Activated naive CD4-positive, alpha-beta T cell treated with anti-CD3 and anti-CD28 coated beads, Interleukin-2, amount 50 U/mL, for 24 hours (primary cell): Measurements from ENCODE around the gene GRK4.
"Not testable (repeated sequence)": the region's sequence is repeated elsewhere in the genome, so short reads cannot be mapped to it uniquely, and the experiment has no call there.

Source experiments
- H3K27ac Mint-ChIP-seq: one replicate; pipeline ENCODE4 v1.8.0; 2021; ENCODE audit warnings: mild to moderate bottlenecking, mixed read lengths
- H3K27me3 Mint-ChIP-seq: one replicate; pipeline ENCODE4 v1.8.0; 2021; ENCODE audit warnings: mixed read lengths
- H3K36me3 Mint-ChIP-seq: one replicate; pipeline ENCODE4 v1.8.0; 2021; ENCODE audit warnings: mixed read lengths
- H3K4me1 Mint-ChIP-seq: one replicate; pipeline ENCODE4 v1.8.0; 2021; ENCODE audit warnings: mixed read lengths
- H3K4me3 Mint-ChIP-seq: one replicate; pipeline ENCODE4 v1.8.0; 2021; ENCODE audit warnings: mild to moderate bottlenecking, mixed read lengths
- H3K9me3 Mint-ChIP-seq: one replicate; pipeline ENCODE4 v1.8.0; 2021; ENCODE audit warnings: mixed read lengths

The GRK4 gene

GRCh38 chr4:2936773-2937145 is 26.6 kb upstream of the GRK4 start:
- H3K9me3 Mint-ChIP-seq, result no peaks in the 10 kb centered on the region

DNA sequence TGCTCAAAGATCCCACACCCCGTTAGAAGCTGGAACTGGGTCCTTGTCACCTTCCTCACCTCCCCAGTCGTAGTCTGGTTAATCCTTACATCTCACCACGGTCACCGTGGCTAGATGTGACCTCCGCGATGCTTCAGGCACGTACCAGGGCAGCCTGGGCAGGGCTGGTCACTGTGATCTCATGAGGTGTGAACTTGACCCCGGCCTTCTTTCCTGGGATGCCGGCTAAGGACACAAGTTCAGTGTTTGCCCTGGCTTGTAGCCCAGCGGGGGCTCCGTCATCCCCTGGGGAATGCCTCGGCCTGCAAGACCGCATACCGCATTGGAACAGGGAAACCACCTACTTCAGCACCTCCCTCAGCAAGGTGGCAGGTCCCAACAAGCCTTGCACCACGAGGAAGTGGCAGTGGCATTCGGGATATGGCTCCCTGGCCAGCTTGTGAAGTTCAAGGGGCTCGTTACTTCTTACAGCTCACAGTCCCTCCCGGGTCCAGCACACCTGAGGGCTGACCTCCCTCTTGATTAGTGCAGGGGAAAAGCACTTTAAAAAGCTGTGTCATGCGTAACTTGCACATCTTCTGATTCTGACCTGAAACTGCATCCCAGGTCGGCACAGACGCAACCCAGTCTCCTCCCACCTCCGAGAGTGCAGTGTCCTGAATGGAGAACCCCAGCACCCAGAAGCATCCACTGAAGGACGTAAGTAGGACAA is 26.1 kb upstream of the GRK4 start:
- H3K27ac Mint-ChIP-seq, result peak overlapping the region; percentile 81
- no peaks in the 10 kb centered on the region for H3K27me3 Mint-ChIP-seq
- peaks cover 2% of the 10 kb centered on the region for H3K36me3 Mint-ChIP-seq
- no peaks in the 10 kb centered on the region for H3K9me3 Mint-ChIP-seq
- peaks cover 29% of the 10 kb centered on the region for H3K4me1 Mint-ChIP-seq
- H3K4me3 Mint-ChIP-seq, result peak overlapping the region; percentile 91

More at GRCh38 chr4:2936773-2937145, 26.6 kb upstream of the GRK4 start:
- Mint-ChIP-seq H3K4me3 (peak overlapping the region; percentile 91), H3K27ac (peak overlapping the region; percentile 81), H3K4me1 (peaks cover 34% of the 10 kb centered on the region), H3K27me3 (no peaks in the 10 kb centered on the region), H3K36me3 (peaks cover 2% of the 10 kb centered on the region)

- Mint-ChIP-seq H3K9me3 (no peaks in the 10 kb centered on the region), H3K4me3 (no peak overlapping the region), H3K4me1 (peaks cover 26% of the 10 kb centered on the region), H3K27me3 (no peaks in the 10 kb centered on the region), H3K36me3 (peaks cover 2% of the 10 kb centered on the region), H3K27ac (no peak overlapping the region)
These were observed 25.4 kb upstream of the GRK4 start for GRCh38 chr4:2937986-2938385.

DNA sequence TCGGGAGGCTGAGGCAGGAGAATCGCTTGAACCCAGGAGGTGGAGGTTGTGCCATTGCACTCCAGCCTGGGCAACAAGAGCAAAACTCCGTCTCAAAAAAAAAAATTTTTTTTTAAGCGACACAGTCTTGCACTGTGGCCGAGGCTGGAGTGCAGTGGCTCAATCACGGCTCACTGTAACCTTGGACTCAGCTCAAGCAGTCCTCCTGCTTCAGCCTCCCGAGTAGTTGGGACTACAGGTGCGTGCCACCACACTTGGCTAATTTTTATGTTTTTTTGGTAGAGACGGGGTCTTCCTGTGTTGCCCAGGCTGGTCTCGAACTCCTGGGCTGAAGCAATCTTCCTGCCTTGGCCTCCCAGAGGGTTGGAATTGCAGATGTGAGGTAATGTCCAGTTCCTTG is 25.0 kb upstream of the GRK4 start:
- not testable (repeated sequence) for H3K9me3 Mint-ChIP-seq, H3K36me3 Mint-ChIP-seq, H3K27me3 Mint-ChIP-seq, H3K27ac Mint-ChIP-seq, H3K4me3 Mint-ChIP-seq
- H3K4me1 Mint-ChIP-seq, result peaks cover 21% of the 10 kb centered on the region

DNA sequence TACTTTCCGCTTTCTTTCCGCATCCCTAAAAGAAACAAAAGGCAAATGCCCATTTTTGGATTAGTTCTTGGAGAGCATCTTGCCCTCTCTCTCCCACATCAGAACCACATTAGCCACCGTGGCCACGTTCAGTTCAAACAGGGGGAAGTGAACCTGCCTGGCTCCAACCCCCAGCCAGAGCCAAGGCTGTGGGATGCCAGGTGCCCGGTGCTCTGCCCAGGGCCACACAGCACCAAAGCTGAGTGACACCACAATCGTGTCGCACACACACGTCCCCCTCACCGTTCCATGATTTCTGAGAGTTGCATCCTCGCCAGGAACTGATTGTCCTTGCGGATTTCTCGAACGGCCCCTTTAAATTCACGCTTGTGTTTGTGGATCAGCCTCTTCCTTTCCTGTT is 24.5 kb upstream of the GRK4 start:
- Mint-ChIP-seq H3K9me3 (no peaks in the 10 kb centered on the region), H3K4me3 (no peak overlapping the region), H3K4me1 (peaks cover 21% of the 10 kb centered on the region), H3K36me3 (peaks cover 2% of the 10 kb centered on the region), H3K27ac (peak overlapping the region; percentile 30), H3K27me3 (no peaks in the 10 kb centered on the region)

DNA sequence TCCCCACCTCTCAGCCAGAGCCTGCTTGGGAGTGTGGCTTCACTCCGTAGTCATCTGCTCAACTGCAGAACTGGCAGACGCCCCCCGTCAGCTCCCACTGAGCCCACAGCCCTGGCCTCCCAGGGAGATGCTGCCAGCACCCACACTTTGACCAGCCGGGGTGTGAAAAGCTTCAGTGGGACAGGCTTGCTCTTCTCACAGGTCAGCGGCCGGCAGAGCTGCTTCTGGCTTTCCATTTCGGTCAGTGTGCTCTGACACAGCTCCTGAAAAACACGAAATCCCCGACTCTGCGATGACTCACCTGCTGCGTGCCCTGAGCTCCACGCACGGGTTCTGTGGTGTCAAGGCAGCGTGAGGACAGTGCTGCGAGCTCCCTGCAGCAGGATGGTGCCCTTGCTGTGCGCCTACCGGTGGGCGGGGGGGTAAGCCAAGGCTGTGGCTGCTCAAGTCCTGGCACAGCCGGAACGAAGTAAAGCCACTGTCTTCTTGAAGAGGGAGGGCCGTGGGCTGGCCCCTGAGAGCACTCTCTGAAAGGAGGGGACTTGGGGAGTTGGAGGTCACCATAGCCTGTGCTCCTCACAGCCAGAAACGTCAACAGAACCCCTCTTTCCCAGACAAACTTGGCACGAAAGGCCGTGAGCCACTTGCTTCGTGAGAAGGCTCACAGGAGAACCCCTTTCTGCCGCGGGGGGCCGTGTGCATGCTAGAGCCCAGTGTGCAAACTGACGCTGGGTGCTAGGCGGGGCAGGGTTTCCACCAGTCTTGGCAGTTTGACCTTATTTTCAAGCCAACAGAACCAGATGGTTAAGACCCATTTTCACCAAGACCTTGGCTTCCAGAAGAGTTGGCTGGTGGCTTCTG is 23.8 kb upstream of the GRK4 start:
- Mint-ChIP-seq H3K9me3 (no peaks in the 10 kb centered on the region), H3K4me1 (peaks cover 21% of the 10 kb centered on the region), H3K36me3 (peaks cover 5% of the 10 kb centered on the region), H3K27ac (peak overlapping the region; percentile 23), H3K4me3 (no peak overlapping the region), H3K27me3 (no peaks in the 10 kb centered on the region)

GRCh38 chr4:2940267-2941137 is 22.9 kb upstream of the GRK4 start:
- Mint-ChIP-seq H3K27me3 (no peaks in the 10 kb centered on the region), H3K27ac (no peak overlapping the region), H3K9me3 (no peaks in the 10 kb centered on the region), H3K4me3 (no peak overlapping the region), H3K4me1 (peaks cover 21% of the 10 kb centered on the region), H3K36me3 (peaks cover 7% of the 10 kb centered on the region)

GRCh38 chr4:2941138-2942036 is 22.0 kb upstream of the GRK4 start:
- H3K9me3 Mint-ChIP-seq, result no peaks in the 10 kb centered on the region
- no peaks in the 10 kb centered on the region for H3K27me3 Mint-ChIP-seq
- H3K4me3 Mint-ChIP-seq, result no peak overlapping the region
- H3K27ac Mint-ChIP-seq, result peak overlapping the region; percentile 30
- peaks cover 13% of the 10 kb centered on the region for H3K4me1 Mint-ChIP-seq
- H3K36me3 Mint-ChIP-seq, result peaks cover 11% of the 10 kb centered on the region

DNA sequence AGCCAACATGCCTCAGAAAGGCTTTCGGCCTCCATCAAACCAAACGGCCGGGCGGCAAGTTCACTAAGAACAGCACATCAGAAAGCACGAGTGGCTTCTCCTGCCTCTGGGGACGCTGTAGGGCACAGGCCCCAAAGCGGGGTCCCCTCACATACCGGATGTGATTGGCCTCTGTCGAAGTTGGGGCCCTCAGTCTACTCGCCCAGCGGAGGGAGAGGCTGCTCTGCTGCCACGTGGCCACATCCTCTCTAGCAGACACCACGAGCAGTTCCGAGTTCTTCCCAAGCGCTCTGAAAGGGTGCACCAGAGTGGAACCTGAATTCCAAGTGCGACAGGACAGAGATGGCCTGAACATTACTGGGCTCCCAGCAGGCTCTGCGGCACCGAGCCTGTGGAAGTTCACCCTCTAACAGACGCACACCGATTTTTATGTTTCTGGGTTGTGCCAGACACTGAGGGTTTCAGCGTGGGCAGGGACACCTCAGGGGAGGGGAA is 21.3 kb upstream of the GRK4 start:
- Mint-ChIP-seq H3K36me3 (peaks cover 16% of the 10 kb centered on the region), H3K27me3 (no peaks in the 10 kb centered on the region), H3K4me1 (peaks cover 6% of the 10 kb centered on the region), H3K4me3 (no peak overlapping the region), H3K9me3 (no peaks in the 10 kb centered on the region), H3K27ac (no peak overlapping the region)

DNA sequence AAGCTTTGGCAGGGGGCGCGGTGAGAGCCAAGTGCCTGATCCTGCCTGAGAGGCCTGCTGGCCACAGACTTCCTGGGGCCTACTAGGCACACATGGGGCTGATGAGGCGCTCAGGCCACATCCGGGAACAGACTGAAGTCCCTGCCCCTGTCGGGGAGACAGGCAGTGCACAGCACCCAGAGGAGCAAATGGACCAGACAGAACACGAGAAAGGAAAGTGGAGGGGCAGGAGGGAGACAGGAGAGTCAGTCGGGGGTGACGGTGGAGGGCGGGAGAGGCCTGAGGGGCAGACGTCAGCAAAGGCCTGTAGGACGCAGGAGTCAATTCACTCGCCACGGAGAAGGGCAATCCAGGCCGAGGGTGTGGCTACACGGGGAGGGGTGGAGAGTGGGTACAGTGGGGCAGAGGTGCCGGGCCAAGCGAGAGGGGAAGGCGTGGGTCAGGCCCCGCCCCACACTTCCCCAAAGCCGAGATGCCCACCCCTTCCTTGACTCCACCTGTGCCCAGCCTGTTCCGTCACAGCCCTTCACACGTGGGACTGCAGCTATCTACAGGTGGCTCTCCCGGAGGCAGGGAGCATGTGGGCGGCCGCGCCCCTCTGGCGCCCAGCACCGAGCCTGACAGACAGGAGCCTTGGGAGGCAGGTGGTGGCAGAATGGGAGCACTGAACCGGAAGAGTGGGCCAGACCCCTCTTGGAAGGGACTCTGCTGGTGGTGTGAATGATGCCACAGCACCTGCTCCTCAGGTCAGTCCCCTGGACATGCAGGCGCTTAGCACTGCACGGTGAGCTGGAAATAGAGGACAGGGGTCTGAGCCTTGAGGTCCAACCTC is 20.6 kb upstream of the GRK4 start:
- peaks cover under 1% of the 10 kb centered on the region for H3K4me1 Mint-ChIP-seq
- H3K27ac Mint-ChIP-seq, result no peak overlapping the region
- peaks cover 16% of the 10 kb centered on the region for H3K36me3 Mint-ChIP-seq
- H3K4me3 Mint-ChIP-seq, result no peak overlapping the region
- H3K9me3 Mint-ChIP-seq, result no peaks in the 10 kb centered on the region
- no peaks in the 10 kb centered on the region for H3K27me3 Mint-ChIP-seq

- H3K36me3 Mint-ChIP-seq, result peaks cover 17% of the 10 kb centered on the region
- H3K27me3 Mint-ChIP-seq, result no peaks in the 10 kb centered on the region
These were observed 19.8 kb upstream of the GRK4 start for GRCh38 chr4:2943364-2944090.

DNA sequence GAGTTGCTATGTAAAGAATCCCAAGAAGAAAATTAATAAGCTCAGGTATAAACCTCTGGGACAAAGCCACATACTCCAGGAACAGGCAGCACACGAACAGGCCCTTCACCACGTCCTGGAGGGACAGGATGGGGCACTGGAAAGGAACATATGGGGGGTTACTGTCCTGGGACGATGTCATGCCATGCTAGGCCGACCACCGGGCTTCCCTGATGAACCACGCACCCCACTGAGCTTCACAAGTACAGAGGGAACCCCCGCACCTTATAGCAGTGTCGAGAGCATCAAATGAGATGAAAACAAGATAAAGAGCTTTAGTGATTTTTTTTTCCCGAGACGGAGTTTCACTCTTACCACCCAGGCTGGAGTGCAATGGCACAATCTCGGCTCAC is 19.3 kb upstream of the GRK4 start:
- no peaks in the 10 kb centered on the region for H3K27me3 Mint-ChIP-seq
- H3K4me1 Mint-ChIP-seq, result no peaks in the 10 kb centered on the region
- no peak overlapping the region for H3K4me3 Mint-ChIP-seq
- peak overlapping the region; percentile 65 for H3K27ac Mint-ChIP-seq
- no peaks in the 10 kb centered on the region for H3K9me3 Mint-ChIP-seq
- H3K36me3 Mint-ChIP-seq, result peaks cover 19% of the 10 kb centered on the region

More at GRCh38 chr4:2943364-2944090, 19.8 kb upstream of the GRK4 start:
- no peaks in the 10 kb centered on the region for H3K9me3 Mint-ChIP-seq
- H3K27ac Mint-ChIP-seq, result no peak overlapping the region
- no peaks in the 10 kb centered on the region for H3K4me1 Mint-ChIP-seq
- no peak overlapping the region for H3K4me3 Mint-ChIP-seq
